PFSK-1 (cell line): ENCODE results near the gene POR.

Experiments used
- FOXP2 ChIP-seq: optimal IDR thresholded peaks from 2 replicates; pipeline ENCODE3; 2011; ENCODE audit warnings: borderline replicate concordance, control low read depth, inconsistent platforms; ENCODE audit not compliant: insufficient read depth; ENCODE audit errors: extremely low read length, extremely low read depth
- POLR2AphosphoS5 ChIP-seq: IDR thresholded peaks from 2 replicates; pipeline ENCODE4 v1.6.1; 2012; ENCODE audit warnings: low read depth, mild to moderate bottlenecking, control low read depth, low read length, moderate library complexity
- REST ChIP-seq, 2 experiments: IDR thresholded peaks; 2 replicates each; pipeline versions ENCODE4 v1.6.1 to v1.8.0; 2011 to 2012; ENCODE audit warnings: low read depth in 2 of 2, low read length in 2 of 2, control low read depth in 1 of 2, inconsistent platforms in 1 of 2, mild to moderate bottlenecking in 1 of 2, moderate library complexity in 1 of 2; ENCODE audit not compliant: insufficient read depth in 1 of 2
- SIN3A ChIP-seq: IDR thresholded peaks from 2 replicates; pipeline ENCODE4 v1.6.1; 2012; ENCODE audit warnings: mild to moderate bottlenecking, low read length, moderate library complexity, borderline replicate concordance; ENCODE audit not compliant: insufficient read depth
- TAF1 ChIP-seq: IDR thresholded peaks from 2 replicates; pipeline ENCODE4 v1.6.1; 2012; ENCODE audit warnings: low read length, control low read depth, borderline replicate concordance; ENCODE audit not compliant: insufficient read depth

POR gene

GRCh38 chr7:75920431-75921161 lies 5.6 kb downstream of the POR start:
- TF ChIP-seq SIN3A: no peak
- no peak for TF ChIP-seq FOXP2
- TF ChIP-seq REST (IDR thresholded peaks at IDR 0.05; ENCODE audit: insufficient read depth in 1 of 2, low read depth in 2 of 2, low read length in 2 of 2): no peak
- TF ChIP-seq POLR2AphosphoS5: no peak
- no peak for TF ChIP-seq TAF1

GRCh38 chr7:75921479-75921878 lies 6.5 kb downstream of the POR start:
- TF ChIP-seq POLR2AphosphoS5 (no peak), TAF1 (no peak), REST (IDR thresholded peaks at IDR 0.05; ENCODE audit: insufficient read depth in 1 of 2, low read depth in 2 of 2, low read length in 2 of 2) (peak; percentile 88 to 95), FOXP2 (no peak), SIN3A (peak; percentile 92; the same call in 1 of the 2 replicates)

GRCh38 chr7:75922966-75923603 lies 8.1 kb downstream of the POR start:
- TF ChIP-seq REST (IDR thresholded peaks at IDR 0.05; ENCODE audit: insufficient read depth in 1 of 2, low read depth in 2 of 2, low read length in 2 of 2) (peak in 1 of 2 experiments; percentile 68; a peak in 1 of 4 replicates), FOXP2 (no peak), POLR2AphosphoS5 (0 out of 2 replicates have a peak, but pooled peaks have one; percentile 1), TAF1 (no peak), SIN3A (peak; percentile 70; the same call in 1 of the 2 replicates)

- no peak for TF ChIP-seq FOXP2
- TF ChIP-seq TAF1: no peak
- no peak for TF ChIP-seq SIN3A
- no peak for TF ChIP-seq POLR2AphosphoS5
- no peak for TF ChIP-seq REST (IDR thresholded peaks at IDR 0.05; ENCODE audit: insufficient read depth in 1 of 2, low read depth in 2 of 2, low read length in 2 of 2)
Measured at GRCh38 chr7:75924256-75924655, 9.3 kb downstream of the POR start.
